Measurements from ENCODE around the gene CYB5B. TPM values are rescaled to one million over a fixed set of nuclear protein-coding genes. Genes with fewer than 3 reads are reported as not detected.

CYB5B gene
- polyA plus RNA-seq, 1 of the 3 experiments (the other 2 are of a cell fraction) = 64.4 TPM

DNA sequence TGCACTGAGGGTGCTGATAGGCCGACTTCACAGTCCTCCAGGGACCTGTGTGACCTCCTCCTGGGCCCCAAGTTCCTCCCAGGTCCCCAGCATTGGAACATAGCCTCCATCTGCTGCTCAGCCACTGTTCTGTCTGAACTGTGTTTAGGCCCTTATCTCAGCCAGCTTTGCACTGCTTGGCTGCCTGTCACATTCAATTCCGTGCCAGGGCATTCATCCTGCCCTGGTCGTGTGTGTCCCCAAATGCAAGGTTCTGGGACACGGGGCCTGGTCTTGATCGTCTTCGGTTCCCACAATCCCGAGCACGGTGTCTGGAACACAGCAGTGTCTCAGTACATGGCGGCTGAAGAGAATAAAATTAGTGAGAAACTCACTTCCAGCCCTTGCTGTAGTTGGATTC, 71.4 kb downstream of the CYB5B start (continued):
- TF ChIP-seq, protein P1, sequence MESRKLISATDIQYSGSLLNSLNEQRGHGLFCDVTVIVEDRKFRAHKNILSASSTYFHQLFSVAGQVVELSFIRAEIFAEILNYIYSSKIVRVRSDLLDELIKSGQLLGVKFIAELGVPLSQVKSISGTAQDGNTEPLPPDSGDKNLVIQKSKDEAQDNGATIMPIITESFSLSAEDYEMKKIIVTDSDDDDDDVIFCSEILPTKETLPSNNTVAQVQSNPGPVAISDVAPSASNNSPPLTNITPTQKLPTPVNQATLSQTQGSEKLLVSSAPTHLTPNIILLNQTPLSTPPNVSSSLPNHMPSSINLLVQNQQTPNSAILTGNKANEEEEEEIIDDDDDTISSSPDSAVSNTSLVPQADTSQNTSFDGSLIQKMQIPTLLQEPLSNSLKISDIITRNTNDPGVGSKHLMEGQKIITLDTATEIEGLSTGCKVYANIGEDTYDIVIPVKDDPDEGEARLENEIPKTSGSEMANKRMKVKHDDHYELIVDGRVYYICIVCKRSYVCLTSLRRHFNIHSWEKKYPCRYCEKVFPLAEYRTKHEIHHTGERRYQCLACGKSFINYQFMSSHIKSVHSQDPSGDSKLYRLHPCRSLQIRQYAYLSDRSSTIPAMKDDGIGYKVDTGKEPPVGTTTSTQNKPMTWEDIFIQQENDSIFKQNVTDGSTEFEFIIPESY (IDR thresholded peaks at IDR 0.05; ENCODE audit: borderline replicate concordance, low read depth) = no peak
- TF ChIP-seq ELF1 (IDR thresholded peaks at IDR 0.05) (no peak), RCOR1 (IDR thresholded peaks at IDR 0.05; ENCODE audit: low read length) (peak; percentile 62; the same call in 1 of the 2 replicates), RAD21 (IDR thresholded peaks at IDR 0.05; ENCODE audit: low read length) (peak; percentile 35), FOSL2 (IDR thresholded peaks at IDR 0.05; ENCODE audit: borderline replicate concordance, low read depth) (no peak), YY1 (IDR thresholded peaks at IDR 0.05; ENCODE audit: low read depth) (no peak), POLR2AphosphoS5 (IDR thresholded peaks at IDR 0.05; ENCODE audit: low read depth, low read length) (no peak), JUND (IDR thresholded peaks at IDR 0.05) (no peak), RXRA (IDR thresholded peaks at IDR 0.05; ENCODE audit: borderline replicate concordance, low read depth) (no peak)
- TF ChIP-seq, protein P2, sequence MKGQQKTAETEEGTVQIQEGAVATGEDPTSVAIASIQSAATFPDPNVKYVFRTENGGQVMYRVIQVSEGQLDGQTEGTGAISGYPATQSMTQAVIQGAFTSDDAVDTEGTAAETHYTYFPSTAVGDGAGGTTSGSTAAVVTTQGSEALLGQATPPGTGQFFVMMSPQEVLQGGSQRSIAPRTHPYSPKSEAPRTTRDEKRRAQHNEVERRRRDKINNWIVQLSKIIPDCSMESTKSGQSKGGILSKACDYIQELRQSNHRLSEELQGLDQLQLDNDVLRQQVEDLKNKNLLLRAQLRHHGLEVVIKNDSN (IDR thresholded peaks at IDR 0.05; ENCODE audit: borderline replicate concordance, low read depth) = no peak

GRCh38 chr16:69496376-69496775, 72.0 kb downstream of the CYB5B start:
- TF ChIP-seq, protein P2 (IDR thresholded peaks at IDR 0.05; ENCODE audit: borderline replicate concordance, low read depth) = no peak
- no peak for TF ChIP-seq TCF12 (IDR thresholded peaks at IDR 0.05)
- TF ChIP-seq POLR2AphosphoS5 (IDR thresholded peaks at IDR 0.05; ENCODE audit: low read depth, low read length) = no peak
- TF ChIP-seq, protein P3, sequence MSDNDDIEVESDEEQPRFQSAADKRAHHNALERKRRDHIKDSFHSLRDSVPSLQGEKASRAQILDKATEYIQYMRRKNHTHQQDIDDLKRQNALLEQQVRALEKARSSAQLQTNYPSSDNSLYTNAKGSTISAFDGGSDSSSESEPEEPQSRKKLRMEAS (IDR thresholded peaks at IDR 0.05; ENCODE audit: low read depth) = no peak
- TF ChIP-seq NFIC (IDR thresholded peaks at IDR 0.05; ENCODE audit: borderline replicate concordance) = no peak
- TF ChIP-seq SIN3A (IDR thresholded peaks at IDR 0.05; ENCODE audit: borderline replicate concordance, low read depth, low read length) = no peak
- TF ChIP-seq, protein P4, sequence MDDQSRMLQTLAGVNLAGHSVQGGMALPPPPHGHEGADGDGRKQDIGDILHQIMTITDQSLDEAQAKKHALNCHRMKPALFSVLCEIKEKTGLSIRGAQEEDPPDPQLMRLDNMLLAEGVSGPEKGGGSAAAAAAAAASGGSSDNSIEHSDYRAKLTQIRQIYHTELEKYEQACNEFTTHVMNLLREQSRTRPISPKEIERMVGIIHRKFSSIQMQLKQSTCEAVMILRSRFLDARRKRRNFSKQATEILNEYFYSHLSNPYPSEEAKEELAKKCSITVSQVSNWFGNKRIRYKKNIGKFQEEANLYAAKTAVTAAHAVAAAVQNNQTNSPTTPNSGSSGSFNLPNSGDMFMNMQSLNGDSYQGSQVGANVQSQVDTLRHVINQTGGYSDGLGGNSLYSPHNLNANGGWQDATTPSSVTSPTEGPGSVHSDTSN (IDR thresholded peaks at IDR 0.05) = no peak
- no peak for TF ChIP-seq CTCF (IDR thresholded peaks at IDR 0.05)
- Histone ChIP-seq H2AFZ (ENCODE audit: low read depth) (no peak overlapping the region), H3K9me3 (no peaks in the 10 kb centered on the region), H3F3A (replicated peaks; ENCODE audit: insufficient read depth) (no peaks in the 10 kb centered on the region), H3K27ac (ENCODE audit: low read depth in 2 of 2, low read length in 1 of 2) (peak overlapping the region in 1 of 2 experiments; percentile 93; a peak in 2 of 4 replicates), H3K4me3 (ENCODE audit: low read depth in 2 of 2, low read length in 1 of 2) (no peak overlapping the region), H3K4me1 (ENCODE audit: control insufficient read depth in 1 of 2, insufficient read depth in 2 of 2, low read depth in 1 of 2, low read length in 1 of 2) (peaks cover 0 to 22% of the 10 kb centered on the region in 2 experiments; a peak in 2 of 4 replicates), H3K27me3 (ENCODE audit: insufficient read depth) (no peaks in the 10 kb centered on the region), H4K20me1 (ENCODE audit: insufficient read depth) (no peaks in the 10 kb centered on the region), H3K9ac (no peak overlapping the region), H3K4me2 (no peak overlapping the region), H3K79me2 (ENCODE audit: insufficient read depth) (no peaks in the 10 kb centered on the region), H3K9me2 (no peaks in the 10 kb centered on the region), H3K36me3 (replicated peaks in 1 of 2; ENCODE audit: control insufficient read depth in 1 of 2, insufficient read depth in 2 of 2, low read length in 1 of 2) (no peaks in the 10 kb centered on the region)
- peak; percentile 44 for DNase-seq
- POLR2A ChIA-PET = no interaction called here
- CTCF ChIA-PET = interaction anchor here (1.1 kb wide), 1 partner anchor 40 kb away, joined by 3 read pairs; no protein-coding TSS in a partner anchor
- WGBS (ENCODE audit: low lambda C conversion rate) = 64% methylated on average over 4 of the region's 4 CpGs

Data from SK-N-SH (cell line).